ENCODE data around the gene CX3CR1. TPM values are rescaled to one million over a fixed set of nuclear protein-coding genes. Genes with fewer than 3 reads are reported as not detected.

CX3CR1 gene
- total and polyA plus RNA-seq, 2 of the 4 experiments (the other 2 are of a cell fraction) = not detected

DNA sequence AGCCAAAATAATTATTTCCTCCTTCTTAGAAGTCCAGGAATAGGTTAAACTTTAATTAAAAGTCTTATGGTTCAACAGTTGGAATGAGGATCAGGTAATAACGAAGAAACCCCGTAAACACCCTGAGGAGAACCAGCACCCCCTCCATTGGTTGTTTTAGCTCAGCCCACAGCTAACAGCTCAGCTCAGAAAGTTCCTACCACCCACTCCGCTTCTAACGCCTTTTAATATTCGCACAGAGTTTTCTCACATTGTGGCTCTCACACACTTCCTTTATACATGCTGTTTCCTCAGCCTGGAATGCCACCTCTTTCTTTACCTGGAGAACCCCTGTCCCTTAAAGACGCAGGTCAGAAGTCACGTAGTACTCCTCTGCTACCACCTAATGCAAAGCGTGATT is 17.0 kb downstream of the CX3CR1 start:
- Histone ChIP-seq H3K9me3 (ENCODE audit: control insufficient read depth, insufficient read depth, low read length) (no peaks in the 10 kb centered on the region), H3K4me3 (ENCODE audit: insufficient read depth, low read depth, low read length) (no peak overlapping the region), H3K4me1 (ENCODE audit: control insufficient read depth, insufficient read depth, low read length) (no peaks in the 10 kb centered on the region), H2BK120ac (ENCODE audit: low read depth, low read length) (no peak overlapping the region), H3K9ac (ENCODE audit: low read depth, low read length) (no peak overlapping the region), H3K14ac (replicated peaks; ENCODE audit: low read depth, low read length) (no peak overlapping the region), H4K5ac (ENCODE audit: low read depth, low read length) (no peak overlapping the region), H4K20me1 (ENCODE audit: insufficient read depth, low read length) (no peaks in the 10 kb centered on the region), H3K4ac (ENCODE audit: low read depth, low read length) (no peak overlapping the region), H3K56ac (ENCODE audit: extremely low read depth, insufficient read depth, low read length) (no peak overlapping the region), H3K4me2 (ENCODE audit: low read depth, low read length) (no peak overlapping the region), H2BK5ac (ENCODE audit: low read depth, low read length, poor library complexity, severe bottlenecking) (no peak overlapping the region), H2AK5ac (ENCODE audit: low read depth, low read length) (no peak overlapping the region), H2BK15ac (ENCODE audit: low read depth, low read length) (no peak overlapping the region), H3K23ac (ENCODE audit: low read depth, low read length) (no peak overlapping the region), H3K36me3 (ENCODE audit: control insufficient read depth, insufficient read depth, low read length) (no peaks in the 10 kb centered on the region), H2BK20ac (ENCODE audit: low read depth, low read length) (no peak overlapping the region), H4K8ac (ENCODE audit: low read depth in 2 of 2, low read length in 2 of 2) (no peak overlapping the region), H3K27me3 (ENCODE audit: control insufficient read depth, insufficient read depth, low read length) (peaks cover 33% of the 10 kb centered on the region), H3K18ac (ENCODE audit: low read depth, low read length) (no peak overlapping the region), H2AK9ac (replicated peaks; ENCODE audit: low read depth, low read length, poor library complexity) (no peak overlapping the region), H3K27ac (ENCODE audit: insufficient read depth, low read length) (no peak overlapping the region), H4K91ac (ENCODE audit: insufficient read depth, low read depth, low read length) (no peak overlapping the region), H3K79me1 (ENCODE audit: low read depth in 1 of 2, low read length in 2 of 2) (no peaks in the 10 kb centered on the region), H3K9me1 (ENCODE audit: insufficient read depth, low read length) (no peaks in the 10 kb centered on the region), H2AFZ (replicated peaks; ENCODE audit: low read length, poor library complexity) (no peak overlapping the region)
- no TSS peak for BruUV-seq (replicated peaks)
- 86% methylated on average over 5 of the region's 8 CpGs; no CpG with 5 or more reads in 1 of the 2 experiments for WGBS, 2 experiments (ENCODE audit: extremely low coverage in 2 of 2, insufficient read length in 1 of 2)
- intact Hi-C loops (cut with micrococcal nuclease) = no loop called here
- DNase-seq (no peak), ATAC-seq (ENCODE audit: low read depth) (no peak)
- ChIA-PET CTCF (interaction anchor here (0.9 kb wide), 1 partner anchor 11 kb away, joined by 3 read pairs; no protein-coding TSS in a partner anchor), POLR2A (ENCODE audit: unreplicated experiment) (no interaction called here)
- TF ChIP-seq, protein P1, sequence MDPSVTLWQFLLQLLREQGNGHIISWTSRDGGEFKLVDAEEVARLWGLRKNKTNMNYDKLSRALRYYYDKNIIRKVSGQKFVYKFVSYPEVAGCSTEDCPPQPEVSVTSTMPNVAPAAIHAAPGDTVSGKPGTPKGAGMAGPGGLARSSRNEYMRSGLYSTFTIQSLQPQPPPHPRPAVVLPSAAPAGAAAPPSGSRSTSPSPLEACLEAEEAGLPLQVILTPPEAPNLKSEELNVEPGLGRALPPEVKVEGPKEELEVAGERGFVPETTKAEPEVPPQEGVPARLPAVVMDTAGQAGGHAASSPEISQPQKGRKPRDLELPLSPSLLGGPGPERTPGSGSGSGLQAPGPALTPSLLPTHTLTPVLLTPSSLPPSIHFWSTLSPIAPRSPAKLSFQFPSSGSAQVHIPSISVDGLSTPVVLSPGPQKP (IDR thresholded peaks at IDR 0.05; ENCODE audit: borderline replicate concordance, low read depth, low read length) = no peak
- TF ChIP-seq RAD21 (IDR thresholded peaks at IDR 0.05; ENCODE audit: low read length) (no peak), CEBPB (IDR thresholded peaks at IDR 0.05; ENCODE audit: low read depth, low read length) (no peak), NFE2L2 (IDR thresholded peaks at IDR 0.05; ENCODE audit: low read depth, low read length) (no peak)
- dilution Hi-C loops (cut with HindIII; ENCODE audit: low sequenced_read_pairs, unreplicated experiment) = no loop called here
- in situ Hi-C loops (cut with MboI; ENCODE audit: low sequenced_read_pairs) = no loop called here
